Measurements from ENCODE around the gene OR6B2. TPM values are rescaled to one million over a fixed set of nuclear protein-coding genes. Genes with fewer than 3 reads are reported as not detected.

OR6B2 gene
- total and polyA plus RNA-seq, 8 donors, result not detected

GRCh38 chr2:240069829-240070228 lies 39.6 kb upstream of the OR6B2 start:
- H3K27me3 ChIP-seq, result peaks cover 0 to 7% (median 0%) of the 10 kb centered on the region in 4 donors
- no peak overlapping the region for H3K27ac ChIP-seq
- WGBS, 2 donors, result 69 to 86% methylated on average over 1 of the region's 1 CpG
- no peak overlapping the region for H3K4me3 ChIP-seq
- no peak for FAIRE-seq
- TF ChIP-seq, protein P1, sequence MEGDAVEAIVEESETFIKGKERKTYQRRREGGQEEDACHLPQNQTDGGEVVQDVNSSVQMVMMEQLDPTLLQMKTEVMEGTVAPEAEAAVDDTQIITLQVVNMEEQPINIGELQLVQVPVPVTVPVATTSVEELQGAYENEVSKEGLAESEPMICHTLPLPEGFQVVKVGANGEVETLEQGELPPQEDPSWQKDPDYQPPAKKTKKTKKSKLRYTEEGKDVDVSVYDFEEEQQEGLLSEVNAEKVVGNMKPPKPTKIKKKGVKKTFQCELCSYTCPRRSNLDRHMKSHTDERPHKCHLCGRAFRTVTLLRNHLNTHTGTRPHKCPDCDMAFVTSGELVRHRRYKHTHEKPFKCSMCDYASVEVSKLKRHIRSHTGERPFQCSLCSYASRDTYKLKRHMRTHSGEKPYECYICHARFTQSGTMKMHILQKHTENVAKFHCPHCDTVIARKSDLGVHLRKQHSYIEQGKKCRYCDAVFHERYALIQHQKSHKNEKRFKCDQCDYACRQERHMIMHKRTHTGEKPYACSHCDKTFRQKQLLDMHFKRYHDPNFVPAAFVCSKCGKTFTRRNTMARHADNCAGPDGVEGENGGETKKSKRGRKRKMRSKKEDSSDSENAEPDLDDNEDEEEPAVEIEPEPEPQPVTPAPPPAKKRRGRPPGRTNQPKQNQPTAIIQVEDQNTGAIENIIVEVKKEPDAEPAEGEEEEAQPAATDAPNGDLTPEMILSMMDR (IDR thresholded peaks at IDR 0.05), result no peak
- no peaks in the 10 kb centered on the region for H3K4me1 ChIP-seq
- no peak for DNase-seq
- intact Hi-C loops (cut with DNase I), result loop anchor here in 1 of 3 donors (10.0 kb wide), 1 partner anchor 75 kb away; the partner anchor contains the start of gene OTOS
- no peaks in the 10 kb centered on the region for H3K36me3 ChIP-seq
- no peak for ATAC-seq
- no peaks in the 10 kb centered on the region for H3K9me3 ChIP-seq

GRCh38 chr2:240068193-240068592 lies 38.0 kb upstream of the OR6B2 start:
- intact Hi-C loops (cut with DNase I), result loop anchor here in 1 of 3 donors (10.0 kb wide), 1 partner anchor 77 kb away; the partner anchor contains the start of gene OTOS
- peaks cover 0 to 7% (median 0%) of the 10 kb centered on the region in 4 donors for H3K27me3 ChIP-seq
- H3K36me3 ChIP-seq, result no peaks in the 10 kb centered on the region
- no peak for FAIRE-seq
- H3K27ac ChIP-seq, result no peak overlapping the region
- no peaks in the 10 kb centered on the region for H3K9me3 ChIP-seq
- TF ChIP-seq, protein P1 (IDR thresholded peaks at IDR 0.05), result no peak
- no peak for DNase-seq
- WGBS, 2 donors, result 96 to 100% methylated on average over 1 of the region's 1 CpG
- no peak for ATAC-seq
- no peaks in the 10 kb centered on the region for H3K4me1 ChIP-seq
- no peak overlapping the region for H3K4me3 ChIP-seq

DNA sequence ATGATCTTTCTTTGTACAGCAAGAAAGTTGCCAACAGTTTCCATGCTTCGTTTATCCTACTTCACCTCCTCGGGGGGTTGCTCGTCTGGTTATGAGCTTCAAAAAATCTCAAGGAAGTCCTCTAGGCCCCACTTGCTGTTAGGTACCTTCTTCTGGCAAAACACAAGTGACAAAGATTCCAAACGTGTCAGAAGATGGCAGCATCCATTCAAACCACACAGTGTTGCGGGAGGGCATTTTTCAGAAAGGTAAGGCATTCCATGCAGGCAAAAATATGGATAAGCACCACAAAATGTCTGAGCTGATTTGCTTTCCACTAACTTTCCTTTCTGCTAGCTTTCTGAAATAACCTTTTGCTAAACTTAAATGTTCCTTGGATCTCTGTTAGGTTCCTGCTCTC lies 36.3 kb upstream of the OR6B2 start:
- Histone ChIP-seq H3K27ac (no peak overlapping the region), H3K4me1 (no peaks in the 10 kb centered on the region), H3K36me3 (no peaks in the 10 kb centered on the region), H3K27me3 (peaks cover 0 to 7% (median 0%) of the 10 kb centered on the region in 4 donors), H3K4me3 (no peak overlapping the region), H3K9me3 (no peaks in the 10 kb centered on the region)
- FAIRE-seq (no peak), ATAC-seq (no peak), DNase-seq (no peak)
- WGBS, 2 donors, result 47 to 52% methylated on average over 5 of the region's 5 CpGs
- intact Hi-C loops (cut with DNase I), result loop anchor here in 1 of 3 donors (10.0 kb wide), 1 partner anchor 78 kb away; the partner anchor contains the start of gene OTOS
- TF ChIP-seq, protein P1 (IDR thresholded peaks at IDR 0.05), result no peak

- FAIRE-seq, result no peak
- Histone ChIP-seq H3K27me3 (no peaks in the 10 kb centered on the region), H3K4me1 (no peaks in the 10 kb centered on the region), H3K9me3 (no peaks in the 10 kb centered on the region), H3K4me3 (no peak overlapping the region), H3K36me3 (no peaks in the 10 kb centered on the region), H3K27ac (no peak overlapping the region)
- no peak for DNase-seq
- no peak for ATAC-seq
- intact Hi-C loops (cut with DNase I), result loop anchor here in 1 of 3 donors (10.0 kb wide), 1 partner anchor 80 kb away; the partner anchor contains the start of gene OTOS
- WGBS, 2 donors, result 76 to 78% methylated on average over 4 of the region's 4 CpGs
- TF ChIP-seq, protein P1 (IDR thresholded peaks at IDR 0.05), result no peak
Observed at GRCh38 chr2:240064898-240065297, 34.7 kb upstream of the OR6B2 start.

DNA sequence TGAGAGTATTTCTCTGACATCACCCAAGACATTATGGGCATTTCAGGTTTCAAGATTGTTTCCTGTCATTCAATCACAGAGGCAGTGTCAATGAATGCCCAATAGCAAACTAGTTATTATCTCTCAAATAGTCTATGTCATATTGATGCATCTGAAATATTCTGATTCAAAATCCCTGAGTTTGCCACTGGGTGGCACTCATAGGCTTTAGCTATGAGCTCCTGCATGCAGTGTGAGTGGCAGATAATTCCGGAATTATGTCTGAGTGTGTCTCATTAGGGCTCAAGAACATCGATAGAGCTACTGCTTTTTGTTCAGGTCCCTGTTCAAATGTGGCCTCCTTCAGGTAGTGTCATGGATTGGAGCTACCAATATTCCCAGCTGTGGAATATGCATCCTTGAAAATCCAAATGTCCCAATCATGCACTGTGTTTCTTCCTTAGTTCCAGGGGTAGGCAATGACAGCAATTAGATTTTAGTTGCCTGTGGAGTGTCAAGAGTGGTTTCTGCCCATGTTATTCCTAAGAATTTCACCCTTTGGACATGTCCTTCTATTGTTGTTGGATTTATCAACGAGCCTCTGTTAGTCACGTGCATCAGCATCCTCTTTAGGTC lies 30.9 kb upstream of the OR6B2 start:
- ATAC-seq (peak; percentile 64 to 82 (median 74)), DNase-seq (peak in 2 of 6 donors; percentile 13 to 43), FAIRE-seq (no peak)
- peaks cover 0 to 6% (median 0%) of the 10 kb centered on the region in 4 donors for H3K27me3 ChIP-seq
- H3K4me3 ChIP-seq, result no peak overlapping the region
- no peaks in the 10 kb centered on the region for H3K4me1 ChIP-seq
- H3K36me3 ChIP-seq, result no peaks in the 10 kb centered on the region
- 40 to 42% methylated on average over 4 of the region's 4 CpGs for WGBS, 2 donors
- H3K9me3 ChIP-seq, result no peaks in the 10 kb centered on the region
- TF ChIP-seq, protein P1 (IDR thresholded peaks at IDR 0.05), result peak; percentile 19 to 34 (median 25)
- intact Hi-C loops (cut with DNase I), result loop anchor here in 2 of 3 donors (2.0 to 10.0 kb wide), 2 partner anchors 82 to 84 kb away; partner anchors contain the start of gene OTOS (in 1 of the 2)
- H3K27ac ChIP-seq, result no peak overlapping the region
